ENCODE measurements around the gene ARHGEF17.

The ARHGEF17 gene

GRCh38 chr11:73396251-73396930 lies 88.3 kb downstream of the ARHGEF17 start:
- DNase-seq, result no peak

GRCh38 chr11:73396985-73397384 lies 88.9 kb downstream of the ARHGEF17 start:
- DNase-seq, result no peak

- no peak for DNase-seq
These were observed 89.5 kb downstream of the ARHGEF17 start for GRCh38 chr11:73397468-73398131.

- DNase-seq, result no peak
These were observed 90.1 kb downstream of the ARHGEF17 start for GRCh38 chr11:73398132-73398526.

GRCh38 chr11:73398721-73399120 lies 90.6 kb downstream of the ARHGEF17 start:
- no peak for DNase-seq

GRCh38 chr11:73399159-73399590 lies 91.1 kb downstream of the ARHGEF17 start:
- no peak for DNase-seq

GRCh38 chr11:73399636-73400035 lies 91.6 kb downstream of the ARHGEF17 start:
- no peak for DNase-seq

- no peak for DNase-seq
These were observed 92.2 kb downstream of the ARHGEF17 start for GRCh38 chr11:73400293-73400692.

- DNase-seq, result no peak
These were observed 93.3 kb downstream of the ARHGEF17 start for GRCh38 chr11:73401217-73401923.

- DNase-seq, result no peak
These were observed 94.1 kb downstream of the ARHGEF17 start for GRCh38 chr11:73401924-73402833.

GRCh38 chr11:73402834-73403185 lies 94.7 kb downstream of the ARHGEF17 start:
- no peak for DNase-seq

- no peak for DNase-seq
These were observed 95.5 kb downstream of the ARHGEF17 start for GRCh38 chr11:73403541-73403940.

- no peak for DNase-seq
These were observed 96.0 kb downstream of the ARHGEF17 start for GRCh38 chr11:73404048-73404447.

GRCh38 chr11:73404506-73405145 lies 96.5 kb downstream of the ARHGEF17 start:
- DNase-seq, result no peak

- DNase-seq, result no peak
These were observed 97.1 kb downstream of the ARHGEF17 start for GRCh38 chr11:73405146-73405510.

GRCh38 chr11:73406131-73406530 lies 98.1 kb downstream of the ARHGEF17 start:
- no peak for DNase-seq

GRCh38 chr11:73406619-73407018 lies 98.5 kb downstream of the ARHGEF17 start:
- DNase-seq, result no peak

- DNase-seq, result no peak
These were observed 101.4 kb downstream of the ARHGEF17 start for GRCh38 chr11:73409431-73409830.

GRCh38 chr11:73410627-73411026 lies 102.6 kb downstream of the ARHGEF17 start:
- DNase-seq, result no peak

GRCh38 chr11:73411031-73411430 lies 103.0 kb downstream of the ARHGEF17 start:
- DNase-seq, result no peak

GRCh38 chr11:73412308-73412707 lies 104.2 kb downstream of the ARHGEF17 start:
- no peak for DNase-seq

- DNase-seq, result no peak
These were observed 105.2 kb downstream of the ARHGEF17 start for GRCh38 chr11:73413256-73413655.
